ENCODE results near the gene OXER1. TPM values are rescaled to one million over a fixed set of nuclear protein-coding genes. Genes with fewer than 3 reads are reported as not detected.
"Not testable (repeated sequence)": the region's sequence is repeated elsewhere in the genome, so short reads cannot be mapped to it uniquely, and the experiment has no call there.

Gene OXER1
- total RNA-seq, 3 donors from 2014 or later, result 1.6 to 8.9 (median 2.4) TPM

DNA sequence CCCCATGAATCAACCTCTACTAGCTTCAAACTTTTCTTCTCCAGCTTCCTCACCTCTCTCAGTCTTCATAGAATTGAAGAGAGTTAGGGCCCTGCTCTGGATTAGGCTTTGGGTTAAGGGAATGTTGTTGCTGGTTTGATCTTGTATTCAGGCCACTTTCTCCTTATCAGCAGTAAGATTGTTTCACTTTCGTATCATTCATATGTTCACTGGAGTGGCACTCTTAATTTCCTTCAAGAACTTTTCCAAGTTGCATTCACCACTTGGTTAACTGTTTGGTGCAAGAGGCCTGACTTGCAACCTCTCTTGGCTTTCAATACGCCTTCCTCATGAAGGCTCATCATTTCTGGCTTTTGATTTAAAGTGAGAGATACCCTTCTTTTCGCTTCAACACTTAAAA lies 22.8 kb downstream of the OXER1 start:
- DNase-seq (no peak), ATAC-seq (no peak)
- TF ChIP-seq, protein P1, sequence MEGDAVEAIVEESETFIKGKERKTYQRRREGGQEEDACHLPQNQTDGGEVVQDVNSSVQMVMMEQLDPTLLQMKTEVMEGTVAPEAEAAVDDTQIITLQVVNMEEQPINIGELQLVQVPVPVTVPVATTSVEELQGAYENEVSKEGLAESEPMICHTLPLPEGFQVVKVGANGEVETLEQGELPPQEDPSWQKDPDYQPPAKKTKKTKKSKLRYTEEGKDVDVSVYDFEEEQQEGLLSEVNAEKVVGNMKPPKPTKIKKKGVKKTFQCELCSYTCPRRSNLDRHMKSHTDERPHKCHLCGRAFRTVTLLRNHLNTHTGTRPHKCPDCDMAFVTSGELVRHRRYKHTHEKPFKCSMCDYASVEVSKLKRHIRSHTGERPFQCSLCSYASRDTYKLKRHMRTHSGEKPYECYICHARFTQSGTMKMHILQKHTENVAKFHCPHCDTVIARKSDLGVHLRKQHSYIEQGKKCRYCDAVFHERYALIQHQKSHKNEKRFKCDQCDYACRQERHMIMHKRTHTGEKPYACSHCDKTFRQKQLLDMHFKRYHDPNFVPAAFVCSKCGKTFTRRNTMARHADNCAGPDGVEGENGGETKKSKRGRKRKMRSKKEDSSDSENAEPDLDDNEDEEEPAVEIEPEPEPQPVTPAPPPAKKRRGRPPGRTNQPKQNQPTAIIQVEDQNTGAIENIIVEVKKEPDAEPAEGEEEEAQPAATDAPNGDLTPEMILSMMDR (IDR thresholded peaks at IDR 0.05), result no peak
- Histone ChIP-seq H3K9me3 (peaks cover 6% of the 10 kb centered on the region), H3K4me3 (no peak overlapping the region), H3K36me3 (ENCODE audit: low read depth) (no peaks in the 10 kb centered on the region), H3K4me1 (ENCODE audit: low read depth) (no peaks in the 10 kb centered on the region)
- intact Hi-C loops (cut with DNase I, micrococcal nuclease), result no loop called here

DNA sequence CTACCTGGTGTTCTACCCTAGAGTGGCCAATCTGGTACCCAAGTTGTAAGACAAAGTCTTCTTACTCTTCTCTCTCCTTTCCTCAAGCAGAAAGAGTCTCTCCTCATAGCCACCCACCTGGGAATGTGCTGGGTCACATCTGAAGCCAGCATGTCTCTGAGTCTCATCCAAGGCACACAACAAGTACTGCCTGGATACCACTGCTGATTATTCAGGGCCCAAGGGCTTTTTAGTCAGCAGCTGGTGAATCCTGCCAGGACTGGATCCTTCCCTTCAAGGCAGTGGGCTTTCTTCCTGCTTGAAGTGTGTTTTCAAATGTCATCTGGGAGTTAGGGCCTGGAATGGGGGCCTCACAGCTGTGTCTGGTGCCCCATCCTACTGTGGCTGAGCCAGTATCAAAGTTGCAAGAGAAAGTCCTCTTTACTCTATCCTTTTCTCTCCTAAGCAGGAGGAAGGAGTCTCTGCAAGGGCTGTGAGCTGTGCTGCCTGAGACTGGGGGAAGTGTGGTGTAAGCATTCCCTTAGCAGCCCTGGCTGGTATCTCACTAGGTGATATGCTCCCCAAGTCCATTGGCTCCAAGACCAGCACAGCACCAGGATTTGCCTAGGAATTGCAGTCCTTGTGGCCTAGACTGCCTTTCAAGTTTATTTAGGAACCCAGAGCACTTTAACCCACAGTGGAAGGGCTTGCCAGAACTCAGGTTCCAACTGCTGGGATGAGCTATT lies 27.2 kb downstream of the OXER1 start:
- TF ChIP-seq, protein P1 (IDR thresholded peaks at IDR 0.05), result no peak
- Histone ChIP-seq H3K4me3 (no peak overlapping the region), H3K4me1 (ENCODE audit: low read depth) (no peaks in the 10 kb centered on the region), H3K9me3 (peaks cover 6% of the 10 kb centered on the region), H3K36me3 (ENCODE audit: low read depth) (no peaks in the 10 kb centered on the region)
- no peak for DNase-seq
- ATAC-seq, result no peak
- intact Hi-C loops (cut with DNase I, micrococcal nuclease), result no loop called here

DNA sequence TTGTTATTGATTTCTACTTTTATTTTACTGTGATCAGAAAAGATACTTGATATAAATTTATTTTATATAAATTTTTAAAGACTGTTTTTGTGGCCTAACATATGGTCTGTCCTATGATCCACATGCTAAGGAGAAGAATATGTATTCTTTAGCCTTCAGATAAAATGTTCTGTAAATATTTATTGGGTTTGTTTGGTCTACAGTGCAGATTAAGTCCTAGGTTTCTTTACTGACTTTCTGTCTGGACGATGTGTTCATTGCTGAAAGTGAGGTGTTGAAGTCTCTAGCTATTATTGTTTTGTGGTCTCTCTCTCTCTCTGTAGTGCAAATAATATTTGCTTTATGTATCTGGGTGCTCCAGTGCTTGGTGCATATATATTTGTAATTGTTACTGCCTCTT lies 30.1 kb downstream of the OXER1 start:
- Histone ChIP-seq H3K9me3 (no peaks in the 10 kb centered on the region), H3K4me1 (ENCODE audit: low read depth) (no peaks in the 10 kb centered on the region), H3K4me3 (no peak overlapping the region), H3K36me3 (ENCODE audit: low read depth) (no peaks in the 10 kb centered on the region)
- ATAC-seq, result no peak
- TF ChIP-seq, protein P1 (IDR thresholded peaks at IDR 0.05), result no peak
- no peak for DNase-seq
- intact Hi-C loops (cut with DNase I, micrococcal nuclease), result no loop called here

DNA sequence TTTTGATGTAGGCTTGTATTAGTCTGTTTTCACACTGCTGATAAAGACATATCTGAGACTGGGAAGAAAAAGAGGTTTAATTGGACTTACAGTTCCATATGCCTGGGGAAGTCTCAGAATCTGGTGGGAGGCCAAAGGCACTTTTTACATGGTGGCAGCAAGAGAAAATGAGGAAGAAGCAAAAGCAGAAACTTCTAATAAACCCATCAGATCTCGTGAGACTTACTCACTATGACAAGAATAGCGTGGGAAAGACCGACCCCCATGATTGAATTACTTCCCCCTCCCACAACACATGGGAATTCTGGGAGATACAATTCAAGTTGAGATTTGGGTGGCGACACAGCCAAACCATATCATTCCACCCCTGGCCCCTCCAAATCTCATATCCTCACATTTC lies 32.6 kb downstream of the OXER1 start:
- H3K36me3 ChIP-seq (ENCODE audit: low read depth); H3K4me1 ChIP-seq (ENCODE audit: low read depth); DNase-seq; H3K9me3 ChIP-seq; intact Hi-C loops (cut with DNase I, micrococcal nuclease); H3K4me3 ChIP-seq; ATAC-seq: not testable (repeated sequence)

DNA sequence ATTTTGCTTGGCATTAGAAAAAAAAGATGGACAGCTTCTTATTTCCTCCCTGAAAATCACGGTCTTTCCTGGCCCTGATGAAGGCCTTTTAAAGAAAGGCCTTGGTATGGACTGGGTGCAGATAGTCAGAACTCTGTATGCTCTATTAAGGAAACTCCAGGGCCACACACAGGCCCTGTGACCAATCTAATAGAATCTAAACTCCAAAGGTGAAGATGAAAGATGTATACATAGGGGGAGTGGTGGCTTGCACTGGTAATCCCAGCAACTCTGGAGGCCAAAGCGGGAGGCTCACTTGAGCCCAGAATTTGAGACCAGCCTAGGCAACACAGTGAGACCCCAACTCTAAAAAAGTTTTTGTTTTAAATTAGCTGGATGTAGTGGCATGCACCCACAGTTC lies 37.3 kb downstream of the OXER1 start:
- no peak for ATAC-seq
- TF ChIP-seq, protein P1 (IDR thresholded peaks at IDR 0.05), result no peak
- Histone ChIP-seq H3K4me3 (no peak overlapping the region), H3K36me3 (ENCODE audit: low read depth) (no peaks in the 10 kb centered on the region), H3K9me3 (no peaks in the 10 kb centered on the region), H3K4me1 (ENCODE audit: low read depth) (peaks cover 19% of the 10 kb centered on the region)
- DNase-seq, result no peak
- intact Hi-C loops (cut with DNase I, micrococcal nuclease), result no loop called here

DNA sequence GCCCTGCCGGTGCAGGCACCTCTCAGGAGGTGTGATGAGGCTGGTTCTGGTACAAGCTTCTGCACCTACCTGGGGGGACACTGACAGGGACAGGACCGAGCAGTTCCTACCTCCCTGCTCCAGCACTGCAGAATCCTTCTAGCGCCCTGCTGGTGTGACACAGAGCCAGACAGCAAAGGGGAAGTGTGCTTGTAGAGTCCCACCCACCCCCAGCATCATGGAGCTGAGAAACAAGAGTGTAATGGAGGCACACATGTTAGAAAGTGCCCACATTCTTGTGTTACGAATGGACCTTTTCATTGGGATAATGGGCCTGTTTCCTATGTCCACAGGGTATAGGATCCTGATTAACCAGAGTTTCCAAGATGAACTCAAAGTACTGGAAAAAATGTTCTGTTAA lies 38.3 kb downstream of the OXER1 start:
- ATAC-seq (no peak), DNase-seq (no peak)

More for the DNA sequence above, 38.3 kb downstream of the OXER1 start:
- TF ChIP-seq, protein P1 (IDR thresholded peaks at IDR 0.05), result no peak
- Histone ChIP-seq H3K4me3 (no peak overlapping the region), H3K36me3 (ENCODE audit: low read depth) (no peaks in the 10 kb centered on the region), H3K9me3 (no peaks in the 10 kb centered on the region), H3K4me1 (ENCODE audit: low read depth) (peaks cover 19% of the 10 kb centered on the region)
- intact Hi-C loops (cut with DNase I, micrococcal nuclease), result no loop called here

All from mucosa of descending colon (tissue), 3 donors.